ENCODE results near the gene WWC2. TPM values are rescaled to one million over a fixed set of nuclear protein-coding genes. Genes with fewer than 3 reads are reported as not detected.

WWC2 gene
- total and polyA plus RNA-seq, 2 experiments from 2014 or later = 19.3 to 24.7 TPM

DNA sequence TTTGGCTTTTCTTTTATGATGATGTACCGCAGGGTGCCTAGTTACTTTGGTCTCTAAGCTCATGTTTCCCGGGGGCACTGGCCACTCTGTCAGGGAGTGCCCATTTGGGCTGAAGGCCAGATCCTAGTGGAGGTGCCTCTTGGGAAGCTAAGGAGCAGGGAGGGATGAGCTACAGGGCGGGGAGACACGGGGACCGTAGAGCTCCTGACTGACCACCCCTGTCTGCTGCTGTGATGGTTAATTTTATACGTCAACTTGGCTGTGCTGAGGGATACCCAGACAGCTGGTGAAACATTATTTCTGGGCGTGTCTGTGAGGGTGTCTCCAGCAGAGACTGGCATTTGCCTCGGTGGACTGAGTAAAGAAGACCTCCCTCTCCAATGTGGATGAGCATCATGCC is 248.1 kb downstream of the WWC2 start:
- no peaks in the 10 kb centered on the region for H3K9me3 ChIP-seq (ENCODE audit: low read depth)
- no peak overlapping the region for H2AFZ ChIP-seq
- no peaks in the 10 kb centered on the region for H3K36me3 ChIP-seq (replicated peaks; ENCODE audit: insufficient read depth, low read depth)
- no peaks in the 10 kb centered on the region for H3K79me2 ChIP-seq
- H4K20me1 ChIP-seq (ENCODE audit: insufficient read depth, poor library complexity, severe bottlenecking) = no peaks in the 10 kb centered on the region
- TF ChIP-seq EZH2 (IDR thresholded peaks at IDR 0.05; ENCODE audit: borderline replicate concordance) = no peak
- TF ChIP-seq, protein P1, sequence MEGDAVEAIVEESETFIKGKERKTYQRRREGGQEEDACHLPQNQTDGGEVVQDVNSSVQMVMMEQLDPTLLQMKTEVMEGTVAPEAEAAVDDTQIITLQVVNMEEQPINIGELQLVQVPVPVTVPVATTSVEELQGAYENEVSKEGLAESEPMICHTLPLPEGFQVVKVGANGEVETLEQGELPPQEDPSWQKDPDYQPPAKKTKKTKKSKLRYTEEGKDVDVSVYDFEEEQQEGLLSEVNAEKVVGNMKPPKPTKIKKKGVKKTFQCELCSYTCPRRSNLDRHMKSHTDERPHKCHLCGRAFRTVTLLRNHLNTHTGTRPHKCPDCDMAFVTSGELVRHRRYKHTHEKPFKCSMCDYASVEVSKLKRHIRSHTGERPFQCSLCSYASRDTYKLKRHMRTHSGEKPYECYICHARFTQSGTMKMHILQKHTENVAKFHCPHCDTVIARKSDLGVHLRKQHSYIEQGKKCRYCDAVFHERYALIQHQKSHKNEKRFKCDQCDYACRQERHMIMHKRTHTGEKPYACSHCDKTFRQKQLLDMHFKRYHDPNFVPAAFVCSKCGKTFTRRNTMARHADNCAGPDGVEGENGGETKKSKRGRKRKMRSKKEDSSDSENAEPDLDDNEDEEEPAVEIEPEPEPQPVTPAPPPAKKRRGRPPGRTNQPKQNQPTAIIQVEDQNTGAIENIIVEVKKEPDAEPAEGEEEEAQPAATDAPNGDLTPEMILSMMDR (IDR thresholded peaks at IDR 0.05; ENCODE audit: poor library complexity) = no peak
- TF ChIP-seq EZH2phosphoT487 (IDR thresholded peaks at IDR 0.05; ENCODE audit: low read depth, severe bottlenecking, unreplicated experiment) = no peak
- no peak overlapping the region for H3K4me3 ChIP-seq
- DNase-seq (ENCODE audit: low spot score) = no peak
- H3K9me2 ChIP-seq (replicated peaks; ENCODE audit: insufficient read depth) = no peaks in the 10 kb centered on the region
- no peak overlapping the region for H3K27ac ChIP-seq
- H3K27me3 ChIP-seq = no peaks in the 10 kb centered on the region
- WGBS (ENCODE audit: low lambda C conversion rate, missing lambda C conversion rate) = 92% methylated on average over 8 of the region's 8 CpGs
- H3K4me1 ChIP-seq (ENCODE audit: insufficient read depth) = no peaks in the 10 kb centered on the region
- no peak overlapping the region for H3K4me2 ChIP-seq

- no peak for DNase-seq (ENCODE audit: low spot score)
- Histone ChIP-seq H4K20me1 (ENCODE audit: insufficient read depth, poor library complexity, severe bottlenecking) (no peaks in the 10 kb centered on the region), H3K4me3 (no peak overlapping the region), H3K9me3 (ENCODE audit: low read depth) (no peaks in the 10 kb centered on the region), H3K36me3 (replicated peaks; ENCODE audit: insufficient read depth, low read depth) (no peaks in the 10 kb centered on the region), H3K27ac (no peak overlapping the region), H3K79me2 (no peaks in the 10 kb centered on the region), H3K9me2 (replicated peaks; ENCODE audit: insufficient read depth) (no peaks in the 10 kb centered on the region), H2AFZ (no peak overlapping the region), H3K4me1 (ENCODE audit: insufficient read depth) (no peaks in the 10 kb centered on the region), H3K27me3 (no peaks in the 10 kb centered on the region), H3K4me2 (no peak overlapping the region)
- TF ChIP-seq EZH2phosphoT487 (IDR thresholded peaks at IDR 0.05; ENCODE audit: low read depth, severe bottlenecking, unreplicated experiment) = no peak
- TF ChIP-seq, protein P1 (IDR thresholded peaks at IDR 0.05; ENCODE audit: poor library complexity) = no peak
- TF ChIP-seq EZH2 (IDR thresholded peaks at IDR 0.05; ENCODE audit: borderline replicate concordance) = no peak
- WGBS (ENCODE audit: low lambda C conversion rate, missing lambda C conversion rate) = 88% methylated on average over 4 of the region's 4 CpGs
Measured at GRCh38 chr4:183347566-183347965, 248.5 kb downstream of the WWC2 start.

GRCh38 chr4:183348136-183348535 is 249.1 kb downstream of the WWC2 start:
- Histone ChIP-seq H4K20me1 (ENCODE audit: insufficient read depth, poor library complexity, severe bottlenecking) (no peaks in the 10 kb centered on the region), H3K9me2 (replicated peaks; ENCODE audit: insufficient read depth) (no peaks in the 10 kb centered on the region), H3K4me3 (no peak overlapping the region), H3K9me3 (ENCODE audit: low read depth) (no peaks in the 10 kb centered on the region), H3K27me3 (no peaks in the 10 kb centered on the region), H3K4me1 (ENCODE audit: insufficient read depth) (no peaks in the 10 kb centered on the region), H3K79me2 (no peaks in the 10 kb centered on the region), H3K4me2 (no peak overlapping the region), H3K36me3 (replicated peaks; ENCODE audit: insufficient read depth, low read depth) (no peaks in the 10 kb centered on the region), H3K27ac (no peak overlapping the region), H2AFZ (no peak overlapping the region)
- TF ChIP-seq, protein P1 (IDR thresholded peaks at IDR 0.05; ENCODE audit: poor library complexity) = no peak
- TF ChIP-seq EZH2 (IDR thresholded peaks at IDR 0.05; ENCODE audit: borderline replicate concordance) (no peak), EZH2phosphoT487 (IDR thresholded peaks at IDR 0.05; ENCODE audit: low read depth, severe bottlenecking, unreplicated experiment) (no peak)
- DNase-seq (ENCODE audit: low spot score) = no peak
- WGBS (ENCODE audit: low lambda C conversion rate, missing lambda C conversion rate) = 93% methylated on average over 12 of the region's 12 CpGs
